IMR-90 (cell line): Measurements from ENCODE around the gene MBLAC2. TPM values are rescaled to one million over a fixed set of nuclear protein-coding genes. Genes with fewer than 3 reads are reported as not detected.
A peak's percentile ranks its signal among the peaks of the same experiment; 100 is the strongest.

ENCODE experiments used
- ATAC-seq: fragments of 200-7000 bp; cut with Tn5 transposase; 2 replicates; pipeline ENCODE4 v1.9.1; 2020; ENCODE audit warnings: low read depth, mild to moderate bottlenecking, moderate library complexity
- BruUV-seq: library from RNA; stranded (reverse); fragments of 400-500 nt; replicated peaks from 2 replicates; lab custom pipeline; 2021; lab: Mats Ljungman, UMichigan
- CTCF ChIA-PET: fragments of 300-600 bp; formaldehyde crosslinking; extraction: SDS; loops from one replicate; lab custom pipeline; 2021; ENCODE audit warnings: antibody characterized with exemption; lab: Yijun Ruan, JAX
- POLR2A ChIA-PET: fragments of 300-600 bp; sonication (Branson Sonifier 250); formaldehyde crosslinking; loops from one replicate; lab custom pipeline; 2022; ENCODE audit warnings: antibody characterized with exemption; ENCODE audit not compliant: unreplicated experiment; lab: Charles Lee
- DNase-seq: peaks from one replicate; pipeline ENCODE4 v3.0.0; 2013
- H2AFZ ChIP-seq: replicated peaks from 2 replicates; pipeline ENCODE3; 2013; ENCODE audit warnings: low read length, mild to moderate bottlenecking; ENCODE audit not compliant: poor library complexity
- H2AK5ac ChIP-seq: 2 replicates; pipeline ENCODE4 v1.6.1; 2013; ENCODE audit warnings: low read depth, low read length, inconsistent platforms
- H2AK9ac ChIP-seq: replicated peaks from 2 replicates; pipeline ENCODE3; 2013; ENCODE audit warnings: mild to moderate bottlenecking, low read depth, low read length, moderate library complexity; ENCODE audit not compliant: poor library complexity
- H2BK120ac ChIP-seq: 2 replicates; pipeline ENCODE4 v1.6.1; 2013; ENCODE audit warnings: low read depth, low read length, inconsistent platforms
- H2BK15ac ChIP-seq: 3 replicates; pipeline ENCODE4 v1.6.1; 2013; ENCODE audit warnings: low read depth, low read length, inconsistent platforms
- H2BK20ac ChIP-seq: 2 replicates; pipeline ENCODE4 v1.6.1; 2013; ENCODE audit warnings: low read depth, mild to moderate bottlenecking, inconsistent platforms, low read length, moderate library complexity
- H2BK5ac ChIP-seq: 2 replicates; pipeline ENCODE4 v1.6.1; 2013; ENCODE audit warnings: mild to moderate bottlenecking, low read depth, low read length, inconsistent platforms; ENCODE audit not compliant: poor library complexity, severe bottlenecking
- H3K14ac ChIP-seq: replicated peaks from 2 replicates; pipeline ENCODE4 v1.6.1; 2013; ENCODE audit warnings: low read depth, low read length, inconsistent platforms
- H3K18ac ChIP-seq: 2 replicates; pipeline ENCODE4 v1.6.1; 2013; ENCODE audit warnings: low read depth, low read length, control low read depth
- H3K23ac ChIP-seq: 2 replicates; pipeline ENCODE4 v1.6.1; 2013; ENCODE audit warnings: low read depth, low read length, inconsistent platforms
- H3K27ac ChIP-seq: 2 replicates; pipeline ENCODE4 v1.5.1; 2013; ENCODE audit warnings: mild to moderate bottlenecking, control low read depth, low read length; ENCODE audit not compliant: insufficient read depth
- H3K27me3 ChIP-seq: 2 replicates; pipeline ENCODE4 v1.6.1; 2013; ENCODE audit warnings: low read length; ENCODE audit not compliant: control insufficient read depth, insufficient read depth
- H3K36me3 ChIP-seq: 2 replicates; pipeline ENCODE4 v1.6.1; 2013; ENCODE audit warnings: low read length, mixed read lengths; ENCODE audit not compliant: control insufficient read depth, insufficient read depth
- H3K4ac ChIP-seq: 2 replicates; pipeline ENCODE4 v1.6.1; 2013; ENCODE audit warnings: low read depth, low read length, inconsistent platforms
- H3K4me1 ChIP-seq: 2 replicates; pipeline ENCODE4 v1.6.1; 2013; ENCODE audit warnings: low read length, mixed read lengths; ENCODE audit not compliant: control insufficient read depth, insufficient read depth
- H3K4me2 ChIP-seq: 2 replicates; pipeline ENCODE4 v1.6.1; 2013; ENCODE audit warnings: low read depth, mild to moderate bottlenecking, control low read depth, low read length, moderate library complexity
- H3K4me3 ChIP-seq: 2 replicates; pipeline ENCODE4 v1.5.1; 2013; ENCODE audit warnings: low read depth, mild to moderate bottlenecking, control low read depth, low read length, moderate library complexity; ENCODE audit not compliant: insufficient read depth
- H3K56ac ChIP-seq: 2 replicates; pipeline ENCODE4 v1.6.1; 2013; ENCODE audit warnings: low read length, inconsistent platforms; ENCODE audit not compliant: insufficient read depth; ENCODE audit errors: extremely low read depth
- H3K79me1 ChIP-seq, 2 experiments: 2 replicates each; pipeline ENCODE4 v1.6.1; 2013; ENCODE audit warnings: low read length in 2 of 2, inconsistent platforms in 1 of 2, low read depth in 1 of 2
- H3K9ac ChIP-seq: 2 replicates; pipeline ENCODE4 v1.6.1; 2013; ENCODE audit warnings: low read depth, low read length, control low read depth
- H3K9me1 ChIP-seq: 2 replicates; pipeline ENCODE4 v1.6.1; 2013; ENCODE audit warnings: low read length, inconsistent platforms; ENCODE audit not compliant: insufficient read depth
- H3K9me3 ChIP-seq: 2 replicates; pipeline ENCODE4 v1.6.1; 2013; ENCODE audit warnings: low read length; ENCODE audit not compliant: control insufficient read depth, insufficient read depth
- H4K20me1 ChIP-seq: 2 replicates; pipeline ENCODE4 v1.6.1; 2013; ENCODE audit warnings: low read length, inconsistent platforms; ENCODE audit not compliant: insufficient read depth
- H4K5ac ChIP-seq: 2 replicates; pipeline ENCODE4 v1.6.1; 2013; ENCODE audit warnings: mild to moderate bottlenecking, low read depth, low read length, control low read depth
- H4K8ac ChIP-seq, 2 experiments: 2 replicates each; pipeline ENCODE4 v1.6.1; 2013; ENCODE audit warnings: low read depth in 2 of 2, low read length in 2 of 2, control low read depth in 1 of 2, inconsistent platforms in 1 of 2
- H4K91ac ChIP-seq: 2 replicates; pipeline ENCODE4 v1.6.1; 2013; ENCODE audit warnings: low read depth, low read length, inconsistent platforms; ENCODE audit not compliant: insufficient read depth
- BHLHE40 ChIP-seq: fragments of 150-350 bp; IDR thresholded peaks from 2 replicates; pipeline ENCODE4 v1.6.1; 2016; ENCODE audit warnings: mild to moderate bottlenecking, low read depth, low read length
- CEBPB ChIP-seq: IDR thresholded peaks from 2 replicates; pipeline ENCODE4 v1.6.1; 2012; ENCODE audit warnings: low read depth, low read length, improper control_type of control experiment
- CTCF ChIP-seq: conservative IDR thresholded peaks from 2 replicates; pipeline ENCODE4 v1.5.1; 2012; ENCODE audit warnings: mild to moderate bottlenecking, low read depth, low read length, improper control_type of control experiment
- ELK1 ChIP-seq: fragments of 150-350 bp; IDR thresholded peaks from 2 replicates; pipeline ENCODE4 v1.6.1; 2016; ENCODE audit warnings: low read depth, mild to moderate bottlenecking, low read length, moderate library complexity, borderline replicate concordance
- FOS ChIP-seq: fragments of 150-350 bp; IDR thresholded peaks from 2 replicates; pipeline ENCODE4 v1.6.1; 2016; ENCODE audit warnings: low read depth, low read length
- MAFK ChIP-seq: IDR thresholded peaks from 2 replicates; pipeline ENCODE4 v1.6.1; 2012; ENCODE audit warnings: low read depth, low read length, improper control_type of control experiment
- MAZ ChIP-seq: IDR thresholded peaks from 2 replicates; pipeline ENCODE4 v1.6.1; 2012; ENCODE audit warnings: low read depth, mild to moderate bottlenecking, low read length, improper control_type of control experiment, moderate library complexity, borderline replicate concordance
- MXI1 ChIP-seq: IDR thresholded peaks from 2 replicates; pipeline ENCODE4 v1.6.1; 2012; ENCODE audit warnings: low read depth, mild to moderate bottlenecking, low read length, moderate library complexity, borderline replicate concordance
- NFE2L2 ChIP-seq: fragments of 150-350 bp; IDR thresholded peaks from 2 replicates; pipeline ENCODE4 v1.6.1; 2016; ENCODE audit warnings: low read depth, mild to moderate bottlenecking, low read length
- POLR2A ChIP-seq: IDR thresholded peaks from 2 replicates; pipeline ENCODE4 v1.6.1; 2012; ENCODE audit warnings: mild to moderate bottlenecking, low read depth, low read length
- RAD21 ChIP-seq: IDR thresholded peaks from 2 replicates; pipeline ENCODE4 v1.6.1; 2012; ENCODE audit warnings: low read length, improper control_type of control experiment
- RCOR1 ChIP-seq: IDR thresholded peaks from 2 replicates; pipeline ENCODE4 v1.6.1; 2012; ENCODE audit warnings: mild to moderate bottlenecking, low read length, improper control_type of control experiment; ENCODE audit not compliant: insufficient replicate concordance
- SMC3 ChIP-seq: fragments of 150-350 bp; IDR thresholded peaks from 2 replicates; pipeline ENCODE4 v1.6.1; 2016; ENCODE audit warnings: low read depth, mild to moderate bottlenecking, antibody characterized with exemption, low read length, moderate library complexity
- dilution Hi-C: fragments of 300-500 bp; cut with HindIII; formaldehyde crosslinking; loops from one replicate; pipeline ENCODE4 v1.14.3; 2018; ENCODE audit warnings: low sequenced_read_pairs; ENCODE audit not compliant: unreplicated experiment
- in situ Hi-C: fragments of 300-500 bp; cut with MboI; formaldehyde crosslinking; loops from 3 replicates; pipeline ENCODE4 v1.14.3; 2019; ENCODE audit warnings: low sequenced_read_pairs, inconsistent platforms, mixed read lengths
- intact Hi-C: fragments of 100-400 bp; cut with micrococcal nuclease; formaldehyde crosslinking; loops from 2 replicates; pipeline ENCODE4 v1.10.0; 2022
- polyA plus RNA-seq, 3 experiments: library from polyadenylated mRNA; depleted of rRNA; stranded (reverse); fragments of >200 nt; gene quantifications; 2 replicates each; pipeline ENCODE4 v1.2.3, GENCODE V29; 2012; ENCODE audit warnings: low replicate concordance in 1 of 3
- total RNA-seq: library from RNA; depleted of rRNA; stranded (reverse); fragments of >200 nt; gene quantifications from 2 replicates; pipeline ENCODE4 v1.2.3, GENCODE V29; 2012
- TF ChIP-seq, protein P1 (sequence below): fragments of 150-350 bp; IDR thresholded peaks from 2 replicates; pipeline ENCODE4 v1.6.1; 2017; ENCODE audit warnings: mild to moderate bottlenecking, antibody characterized with exemption, low read length, low read depth

The MBLAC2 gene
- total and polyA plus RNA-seq, 2 of the 4 experiments (the other 2 are of a cell fraction) = 3.0 to 3.2 TPM

- H3K18ac ChIP-seq = no peak overlapping the region
- H2BK120ac ChIP-seq = no peak overlapping the region
- no peak overlapping the region; a peak in 1 of 4 replicates for H4K8ac ChIP-seq
- no peak overlapping the region for H3K4ac ChIP-seq
- ATAC-seq = peak; percentile 30
- dilution Hi-C loops (no loop called here), intact Hi-C loops (no loop called here), in situ Hi-C loops (no loop called here)
- no peaks in the 10 kb centered on the region for H3K9me3 ChIP-seq
- peaks cover 3% of the 10 kb centered on the region; the same call in 1 of the 2 replicates for H3K4me1 ChIP-seq
- no peak overlapping the region for H3K9ac ChIP-seq
- DNase-seq = peak; percentile 59
- H3K4me3 ChIP-seq = no peak overlapping the region
- no peaks in the 10 kb centered on the region for H3K36me3 ChIP-seq
- H3K9me1 ChIP-seq = 0 out of 2 replicates have a peak, but pooled peaks cover 2% of the 10 kb centered on the region
- no peak overlapping the region for H2BK15ac ChIP-seq
- H3K56ac ChIP-seq = no peak overlapping the region
- no peak overlapping the region for H4K91ac ChIP-seq
- H3K27me3 ChIP-seq = no peaks in the 10 kb centered on the region
- H2AFZ ChIP-seq = no peak overlapping the region
- no peaks in the 10 kb centered on the region for H4K20me1 ChIP-seq
- no peak overlapping the region for H2AK5ac ChIP-seq
- peak overlapping the region; percentile 24 for H2BK5ac ChIP-seq
- no peak overlapping the region for H2AK9ac ChIP-seq
- BruUV-seq = no TSS peak
- no peak overlapping the region for H3K27ac ChIP-seq
- no peak overlapping the region for H3K23ac ChIP-seq
- no peak overlapping the region for H4K5ac ChIP-seq
- ChIA-PET POLR2A (no interaction called here), CTCF (interaction anchor here (0.6 kb wide), 1 partner anchor 210 kb away, joined by 3 read pairs; no protein-coding TSS in a partner anchor)
- no peak overlapping the region for H2BK20ac ChIP-seq
- peak overlapping the region; percentile 24; the same call in 1 of the 2 replicates for H3K4me2 ChIP-seq
- no peak for TF ChIP-seq RCOR1
- TF ChIP-seq BHLHE40 = no peak
- TF ChIP-seq CEBPB = peak; percentile 22; the same call in 1 of the 2 replicates
- TF ChIP-seq, protein P1, sequence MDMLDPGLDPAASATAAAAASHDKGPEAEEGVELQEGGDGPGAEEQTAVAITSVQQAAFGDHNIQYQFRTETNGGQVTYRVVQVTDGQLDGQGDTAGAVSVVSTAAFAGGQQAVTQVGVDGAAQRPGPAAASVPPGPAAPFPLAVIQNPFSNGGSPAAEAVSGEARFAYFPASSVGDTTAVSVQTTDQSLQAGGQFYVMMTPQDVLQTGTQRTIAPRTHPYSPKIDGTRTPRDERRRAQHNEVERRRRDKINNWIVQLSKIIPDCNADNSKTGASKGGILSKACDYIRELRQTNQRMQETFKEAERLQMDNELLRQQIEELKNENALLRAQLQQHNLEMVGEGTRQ = no peak
- TF ChIP-seq POLR2A = no peak
- no peak for TF ChIP-seq NFE2L2
- TF ChIP-seq CTCF = no peak
- no peak for TF ChIP-seq RAD21
- TF ChIP-seq MXI1 = no peak
- TF ChIP-seq FOS = 0 out of 2 replicates have a peak, but pooled peaks have one; percentile 2
- no peak for TF ChIP-seq MAZ
- TF ChIP-seq MAFK = no peak
- TF ChIP-seq ELK1 = no peak
- no peak for TF ChIP-seq SMC3
- H3K79me1 ChIP-seq = no peaks in the 10 kb centered on the region
- no peak overlapping the region; the same call in 1 of the 2 replicates for H3K14ac ChIP-seq
These were observed 5.2 kb upstream of the MBLAC2 start for GRCh38 chr5:90479611-90480385.
